Natural killer cell (primary cell): ENCODE measurements around the gene OR1F1. TPM values are rescaled to one million over a fixed set of nuclear protein-coding genes. Genes with fewer than 3 reads are reported as not detected.
"Not testable (repeated sequence)": the region's sequence is repeated elsewhere in the genome, so short reads cannot be mapped to it uniquely, and the experiment has no call there.

Source experiments
- ATAC-seq, 3 donors: fragments of 150-1000 bp in 2 of 3; fragments of 200-7000 bp in 1 of 3; cut with Tn5 transposase; 1 replicate in 1 of 3; 2 replicates in 2 of 3; pipeline ENCODE4 v1.10.0; 2021; ENCODE audit warnings: mild to moderate bottlenecking in 2 of 3, moderate library complexity in 2 of 3
- DNase-seq, 2 donors: peaks; one replicate each; pipeline versions ENCODE4 v3.0.0 to v3.0.0-alpha.2; 2013 to 2021; ENCODE audit warnings: mixed read lengths in 1 of 2
- H3K27ac ChIP-seq: one replicate; pipeline ENCODE4 v1.5.1; 2013; ENCODE audit warnings: mild to moderate bottlenecking, low read length
- H3K27me3 ChIP-seq: one replicate; pipeline ENCODE4 v1.6.1; 2013; ENCODE audit warnings: low read length; ENCODE audit not compliant: control insufficient read depth, insufficient read depth
- H3K36me3 ChIP-seq: one replicate; pipeline ENCODE4 v1.6.1; 2013; ENCODE audit warnings: low read length; ENCODE audit not compliant: control insufficient read depth, insufficient read depth
- H3K4me1 ChIP-seq: one replicate; pipeline ENCODE4 v1.6.1; 2013; ENCODE audit warnings: low read length; ENCODE audit not compliant: control insufficient read depth, insufficient read depth
- H3K4me3 ChIP-seq: one replicate; pipeline ENCODE4 v1.5.1; 2013; ENCODE audit warnings: low read length
- H3K9me3 ChIP-seq: one replicate; pipeline ENCODE4 v1.6.1; 2013; ENCODE audit warnings: low read length; ENCODE audit not compliant: control insufficient read depth, insufficient read depth
- H3K27ac Mint-ChIP-seq, 2 donors: one replicate each; pipeline ENCODE4 v1.8.0; 2022; ENCODE audit warnings: mild to moderate bottlenecking in 2 of 2, mixed read lengths in 2 of 2, moderate library complexity in 1 of 2
- H3K27me3 Mint-ChIP-seq, 2 donors: one replicate each; pipeline ENCODE4 v1.8.0; 2022; ENCODE audit warnings: low read depth in 2 of 2, mixed read lengths in 2 of 2
- H3K36me3 Mint-ChIP-seq: one replicate; pipeline ENCODE4 v1.8.0; 2022; ENCODE audit warnings: mixed read lengths
- H3K4me1 Mint-ChIP-seq, 2 donors: one replicate each; pipeline ENCODE4 v1.8.0; 2022; ENCODE audit warnings: mixed read lengths in 2 of 2
- H3K4me3 Mint-ChIP-seq: one replicate; pipeline ENCODE4 v1.8.0; 2022; ENCODE audit warnings: mild to moderate bottlenecking, moderate library complexity, mixed read lengths
- H3K9me3 Mint-ChIP-seq, 2 donors: one replicate each; pipeline ENCODE4 v1.8.0; 2022; ENCODE audit warnings: mixed read lengths in 2 of 2
- CTCF ChIP-seq: fragments of 200-600 bp; IDR thresholded peaks from one replicate; pipeline ENCODE4 v1.8.0; 2022; ENCODE audit warnings: antibody characterized with exemption
- WGBS: methylation state at CpG from one replicate; pipeline ENCODE4 v1.1.7; 2013; ENCODE audit warnings: missing lambda C conversion rate; ENCODE audit not compliant: insufficient coverage; 5-methylcytosine and 5-hydroxymethylcytosine counted together
- intact Hi-C: fragments of 100-400 bp; cut with micrococcal nuclease; formaldehyde crosslinking; loops from one replicate; pipeline ENCODE4 v1.14.2; 2022
- total RNA-seq, 4 donors: library from RNA; stranded (reverse); fragments of 120-200 nt in 1 of 4; gene quantifications; one replicate each; pipeline versions ENCODE4 v1.2.3 to v1.2.4, GENCODE V29; 2013 to 2022

OR1F1 gene
- not detected for total RNA-seq
- not detected for total RNA-seq (2013)

GRCh38 chr16:3187798-3188674, at the start of gene OR1F1:
OR1F1 (plus strand) TSS chr16:3188204.
- Histone ChIP-seq H3K36me3 (no peaks in the 10 kb centered on the region), H3K9me3 (peaks cover 4% of the 10 kb centered on the region), H3K27me3 (peaks cover 68% of the 10 kb centered on the region), H3K4me1 (peaks cover 48% of the 10 kb centered on the region), H3K27ac (no peak within 1 kb of the TSS), H3K4me3 (no peak within 1 kb of the TSS)
- ATAC-seq (peak in 1 of 3 donors; percentile 49), DNase-seq (peak in 1 of 2 donors; percentile 68)
- Mint-ChIP-seq H3K9me3 (no peaks in the 10 kb centered on the region), H3K4me1 (peaks cover 49 to 51% of the 10 kb centered on the region in 2 donors), H3K4me3 (peak within 1 kb of the TSS; percentile 81), H3K27ac (peak within 1 kb of the TSS; percentile 59 to 81), H3K36me3 (peaks cover 8% of the 10 kb centered on the region), H3K27me3 (peaks cover 56 to 66% of the 10 kb centered on the region in 2 donors)
- intact Hi-C loops, result loop anchor here (10.0 kb wide), 1 partner anchor 277 kb away; no protein-coding TSS in a partner anchor
- TF ChIP-seq CTCF, result no peak
- 3% methylated on average over 41 of the region's 51 CpGs for WGBS

- Mint-ChIP-seq H3K4me3 (no peak overlapping the region), H3K36me3 (peaks cover 7% of the 10 kb centered on the region), H3K27ac (no peak overlapping the region), H3K27me3 (no peaks in the 10 kb centered on the region), H3K4me1 (peaks cover 18 to 32% of the 10 kb centered on the region in 2 donors), H3K9me3 (no peaks in the 10 kb centered on the region)
- peaks cover 15% of the 10 kb centered on the region for H3K4me1 ChIP-seq
- 92% methylated on average over 21 of the region's 21 CpGs for WGBS
- TF ChIP-seq CTCF, result no peak
- no peak for DNase-seq
- no peaks in the 10 kb centered on the region for H3K9me3 ChIP-seq
- no peak overlapping the region for H3K27ac ChIP-seq
- H3K27me3 ChIP-seq, result no peaks in the 10 kb centered on the region
- peaks cover 31% of the 10 kb centered on the region for H3K36me3 ChIP-seq
- intact Hi-C loops, result no loop called here
- no peak overlapping the region for H3K4me3 ChIP-seq
- no peak for ATAC-seq
Measured at GRCh38 chr16:3138342-3138741, 49.7 kb upstream of the OR1F1 start.

- Histone ChIP-seq H3K36me3 (peaks cover 31% of the 10 kb centered on the region), H3K4me1 (peaks cover 12% of the 10 kb centered on the region), H3K27ac (no peak overlapping the region), H3K27me3 (no peaks in the 10 kb centered on the region), H3K4me3 (no peak overlapping the region), H3K9me3 (no peaks in the 10 kb centered on the region)
- intact Hi-C loops, result no loop called here
- 90% methylated on average over 14 of the region's 14 CpGs for WGBS
- ATAC-seq (no peak), DNase-seq (no peak)
- Mint-ChIP-seq H3K4me3 (no peak overlapping the region), H3K36me3 (peaks cover 7% of the 10 kb centered on the region), H3K27ac (no peak overlapping the region), H3K4me1 (peaks cover 14 to 29% of the 10 kb centered on the region in 2 donors), H3K9me3 (no peaks in the 10 kb centered on the region), H3K27me3 (no peaks in the 10 kb centered on the region)
- no peak for TF ChIP-seq CTCF
Measured at GRCh38 chr16:3138823-3139426, 49.1 kb upstream of the OR1F1 start.

GRCh38 chr16:3139561-3139960, 48.4 kb upstream of the OR1F1 start:
- H3K27ac ChIP-seq, ATAC-seq, H3K4me3 ChIP-seq, intact Hi-C loops, H3K27me3 ChIP-seq, H3K4me1 ChIP-seq, H3K4me3 Mint-ChIP-seq, H3K27ac Mint-ChIP-seq, H3K9me3 Mint-ChIP-seq, H3K27me3 Mint-ChIP-seq, H3K9me3 ChIP-seq, H3K36me3 Mint-ChIP-seq, DNase-seq: not testable (repeated sequence)
- 94% methylated on average over 9 of the region's 9 CpGs for WGBS
- H3K36me3 ChIP-seq, result peaks cover 31% of the 10 kb centered on the region
- peaks cover 8 to 22% of the 10 kb centered on the region in 2 donors for H3K4me1 Mint-ChIP-seq
